Measurements from ENCODE around the gene DDX5.
"Not testable (repeated sequence)": the region's sequence is repeated elsewhere in the genome, so short reads cannot be mapped to it uniquely, and the experiment has no call there.

The DDX5 gene

GRCh38 chr17:64460955-64461354, 45.1 kb downstream of the DDX5 start:
- no peak for DNase-seq
- TF ChIP-seq POLR2A (IDR thresholded peaks at IDR 0.05; ENCODE audit: low read length) (no peak), GATA1 (IDR thresholded peaks at IDR 0.05; ENCODE audit: low read depth, low read length) (no peak)

DNA sequence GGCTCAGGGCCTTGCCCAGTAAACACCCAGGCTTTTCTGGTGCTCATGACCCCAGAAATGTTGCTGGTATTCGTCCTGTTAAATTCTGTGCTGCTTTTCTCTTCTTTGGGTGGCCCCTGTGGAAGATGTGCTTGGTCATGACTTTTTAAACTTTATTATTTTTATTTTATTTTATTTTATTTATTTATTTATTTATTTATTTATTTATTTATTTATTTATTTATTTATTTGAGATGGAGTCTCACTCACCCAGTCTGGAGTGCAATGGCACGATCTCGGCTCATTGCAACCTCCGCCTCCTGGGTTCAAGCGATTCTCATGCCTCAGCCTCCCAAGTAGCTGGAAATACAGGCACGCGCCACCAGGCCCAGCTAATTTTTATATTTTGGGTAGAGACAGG, 46.3 kb downstream of the DDX5 start:
- DNase-seq, result not testable (repeated sequence)

- no peak for TF ChIP-seq GATA1 (IDR thresholded peaks at IDR 0.05; ENCODE audit: low read depth, low read length)
- no peak for DNase-seq
Measured at GRCh38 chr17:64459284-64459747, 46.8 kb downstream of the DDX5 start.

GRCh38 chr17:64458756-64459155, 47.3 kb downstream of the DDX5 start:
- no peak for DNase-seq
- no peak for TF ChIP-seq GATA1 (IDR thresholded peaks at IDR 0.05; ENCODE audit: low read depth, low read length)
- TF ChIP-seq POLR2A (IDR thresholded peaks at IDR 0.05; ENCODE audit: low read length), result no peak

GRCh38 chr17:64457156-64457555, 48.9 kb downstream of the DDX5 start:
- no peak for DNase-seq
- TF ChIP-seq GATA1 (IDR thresholded peaks at IDR 0.05; ENCODE audit: low read depth, low read length) (no peak), POLR2A (IDR thresholded peaks at IDR 0.05; ENCODE audit: low read length) (no peak)

DNA sequence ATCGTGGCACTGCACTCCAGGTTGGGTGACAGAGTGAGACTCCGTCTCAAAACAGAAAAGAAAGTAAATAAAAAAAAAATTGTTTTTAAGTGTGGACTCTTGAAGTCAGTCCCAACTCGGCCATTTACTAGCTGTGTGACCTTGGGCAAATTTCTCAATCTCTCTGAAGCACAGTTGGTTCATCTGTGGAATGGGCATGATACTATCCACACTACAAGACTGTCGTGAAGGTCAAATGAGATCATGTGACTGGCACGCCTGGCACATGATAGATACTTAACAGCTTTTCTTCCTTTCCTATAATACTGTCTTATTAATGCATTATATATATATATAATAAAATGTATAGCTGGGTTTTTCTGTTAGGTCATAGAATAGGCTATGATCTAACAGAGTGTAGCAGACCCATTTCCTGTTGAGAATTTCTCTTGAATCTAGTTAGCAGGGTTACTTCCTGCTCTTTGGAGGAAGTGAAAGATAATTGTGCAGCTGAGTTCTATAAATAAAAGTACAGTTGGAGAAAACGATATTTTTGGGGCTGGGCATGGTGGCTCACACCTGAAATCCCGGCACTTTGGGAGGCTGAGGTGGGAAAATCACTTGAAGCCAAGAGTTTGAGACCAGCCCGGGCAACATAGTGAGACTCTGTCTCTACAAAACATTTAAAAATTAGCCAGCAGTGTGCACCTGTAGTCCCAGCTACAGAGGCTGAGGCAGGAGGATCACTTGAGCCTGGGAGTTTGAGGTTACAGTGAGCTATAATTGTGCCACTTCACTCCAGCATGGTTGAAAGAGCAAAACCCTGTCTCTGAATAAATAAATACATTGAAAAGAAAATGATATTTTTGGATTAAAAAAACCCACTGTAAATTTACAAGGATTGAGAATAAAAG, 49.9 kb downstream of the DDX5 start:
- no peak for DNase-seq

DNA sequence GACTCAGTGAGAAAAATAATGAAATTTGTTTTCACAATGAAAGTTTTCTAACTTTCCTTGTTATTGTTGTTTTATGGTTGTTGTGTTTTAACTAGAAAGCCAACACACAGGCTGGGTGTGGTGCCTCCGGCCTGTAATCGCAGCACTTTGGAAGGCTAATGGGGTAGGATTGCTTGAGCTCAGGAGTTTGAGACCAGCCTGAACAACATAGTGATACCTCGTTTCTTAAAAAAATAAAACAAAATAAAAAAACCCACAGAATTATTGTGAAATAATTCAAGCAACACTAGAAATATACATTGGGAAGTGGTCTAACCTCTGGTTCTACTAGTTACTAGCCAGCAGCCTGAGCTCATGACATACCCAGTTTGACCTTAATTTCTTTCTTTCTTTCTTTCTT, 56.5 kb downstream of the DDX5 start:
- TF ChIP-seq GATA1 (IDR thresholded peaks at IDR 0.05; ENCODE audit: low read depth, low read length), result no peak
- TF ChIP-seq POLR2A (IDR thresholded peaks at IDR 0.05; ENCODE audit: low read length), result no peak
- DNase-seq, result no peak

More for the DNA sequence above, 49.9 kb downstream of the DDX5 start:
- TF ChIP-seq POLR2A (IDR thresholded peaks at IDR 0.05; ENCODE audit: low read length), result no peak
- no peak for TF ChIP-seq GATA1 (IDR thresholded peaks at IDR 0.05; ENCODE audit: low read depth, low read length)

- TF ChIP-seq GATA1 (IDR thresholded peaks at IDR 0.05; ENCODE audit: low read depth, low read length) (no peak), POLR2A (IDR thresholded peaks at IDR 0.05; ENCODE audit: low read length) (no peak)
- no peak for DNase-seq
Measured at GRCh38 chr17:64448665-64449512, 57.2 kb downstream of the DDX5 start, which contains the start of gene MILR1. MILR1 (plus strand) TSS chr17:64449115; CDS start chr17:64449169, 54 bp downstream.
